HCT116 (cell line): ENCODE results near the gene RACGAP1. TPM values are rescaled to one million over a fixed set of nuclear protein-coding genes. Genes with fewer than 3 reads are reported as not detected.
A peak's percentile ranks its signal among the peaks of the same experiment; 100 is the strongest.

Source experiments
- ATAC-seq: fragments of 200-7000 bp; cut with Tn5 transposase; 2 replicates; pipeline ENCODE4 v1.9.1; 2020; ENCODE audit warnings: mild to moderate bottlenecking, moderate library complexity
- BruUV-seq: library from RNA; stranded (reverse); fragments of 400-500 nt; replicated peaks from 2 replicates; lab custom pipeline; 2021; lab: Mats Ljungman, UMichigan
- CTCF ChIA-PET: fragments of 300-600 bp; sonication (Branson Sonifier 250); formaldehyde crosslinking; loops from one replicate; lab custom pipeline; 2021; ENCODE audit warnings: antibody characterized with exemption; lab: Charles Lee
- POLR2A ChIA-PET: fragments of 300-600, 350-600 bp; sonication (Branson Sonifier 250); formaldehyde crosslinking; loops from one replicate; lab custom pipeline; 2021; ENCODE audit warnings: antibody characterized with exemption; lab: Charles Lee
- RAD21 ChIA-PET, 2 experiments: fragments of 300-600 bp; sonication (Branson Sonifier 250); formaldehyde crosslinking; loops; one replicate each; lab custom pipeline; 2023; ENCODE audit warnings: low total read pairs in 2 of 2; ENCODE audit not compliant: uncharacterized antibody in 2 of 2, unreplicated experiment in 2 of 2, low non-redundant PET in 1 of 2; lab: Charles Lee
- DNase-seq: peaks from one replicate; pipeline ENCODE4 v3.0.0-alpha.2; 2010; ENCODE audit warnings: low read depth, low spot score
- H2AFZ ChIP-seq: fragments of 200-600 bp; shearing (Covaris generic), sonication (generic); 2 replicates; pipeline ENCODE4 v1.6.1; 2017; ENCODE audit warnings: low read depth, mixed run types, mixed read lengths, antibody characterized with exemption, low read length; ENCODE audit not compliant: poor library complexity, severe bottlenecking
- H3K27ac ChIP-seq: 2 replicates; pipeline ENCODE4 v1.5.1; 2012; ENCODE audit warnings: low read depth, low read length
- H3K27me3 ChIP-seq: fragments of 200-600 bp; sonication (generic); 2 replicates; pipeline ENCODE4 v1.6.1; 2016; ENCODE audit warnings: mixed run types, low read length, mixed read lengths; ENCODE audit not compliant: insufficient read depth
- H3K36me3 ChIP-seq, 2 experiments: fragments of 200-500 bp in 1 of 2; fragments of 200-600 bp in 1 of 2; sonication (Bioruptor generic) in 1 of 2; sonication (generic) in 1 of 2; 2 replicates each; pipeline versions ENCODE4 v1.5.1 to v1.6.1; 2014 to 2016; ENCODE audit warnings: low read length in 2 of 2, inconsistent platforms in 1 of 2, mixed read lengths in 1 of 2, mixed run types in 1 of 2; ENCODE audit not compliant: insufficient read depth in 2 of 2, control insufficient read depth in 1 of 2
- H3K4me1 ChIP-seq, 2 experiments: fragments of 200-600 bp in 1 of 2; sonication (generic) in 1 of 2; 2 replicates each; pipeline versions ENCODE4 v1.5.1 to v1.6.1; 2012 to 2017; ENCODE audit warnings: low read length in 2 of 2, inconsistent platforms in 1 of 2, mild to moderate bottlenecking in 1 of 2, mixed read lengths in 1 of 2, mixed run types in 1 of 2, moderate library complexity in 1 of 2; ENCODE audit not compliant: insufficient read depth in 2 of 2, control insufficient read depth in 1 of 2
- H3K4me2 ChIP-seq: fragments of 200-600 bp; sonication (generic); 2 replicates; pipeline ENCODE4 v1.6.1; 2017; ENCODE audit warnings: mixed run types, low read length, mixed read lengths
- H3K4me3 ChIP-seq, 2 experiments: fragments of 200-600 bp in 1 of 2; sonication (generic) in 1 of 2; replicated peaks in 1 of 2; 2 replicates each; pipeline ENCODE4 v1.5.1; 2011 to 2016; ENCODE audit warnings: low read length in 2 of 2, control low read depth in 1 of 2, low read depth in 1 of 2, mild to moderate bottlenecking in 1 of 2, mixed read lengths in 1 of 2, mixed run types in 1 of 2
- H3K79me2 ChIP-seq: fragments of 200-600 bp; sonication (generic); 2 replicates; pipeline ENCODE4 v1.6.1; 2017; ENCODE audit warnings: mild to moderate bottlenecking, mixed run types, low read length, moderate library complexity, mixed read lengths; ENCODE audit not compliant: insufficient read depth
- H3K9ac ChIP-seq: fragments of 200-600 bp; sonication (generic); 2 replicates; pipeline ENCODE4 v1.6.1; 2016; ENCODE audit warnings: low read length, mixed read lengths
- H3K9me2 ChIP-seq: fragments of 200-600 bp; sonication (generic), shearing (Covaris generic); 2 replicates; pipeline ENCODE4 v1.6.1; 2017; ENCODE audit warnings: mixed run types, mild to moderate bottlenecking, moderate library complexity; ENCODE audit not compliant: insufficient read depth
- H3K9me3 ChIP-seq, 2 experiments: fragments of 200-500 bp in 1 of 2; fragments of 200-600 bp in 1 of 2; sonication (Bioruptor generic) in 1 of 2; sonication (generic) in 1 of 2; 2 replicates each; pipeline ENCODE4 v1.6.1; 2014 to 2017; ENCODE audit warnings: low read length in 2 of 2, mixed read lengths in 2 of 2, inconsistent platforms in 1 of 2, low read depth in 1 of 2, mild to moderate bottlenecking in 1 of 2, mixed run types in 1 of 2, moderate library complexity in 1 of 2; ENCODE audit not compliant: control insufficient read depth in 1 of 2, insufficient read depth in 1 of 2
- H4K20me1 ChIP-seq: fragments of 200-600 bp; sonication (generic), shearing (Covaris generic); 2 replicates; pipeline ENCODE4 v1.6.1; 2017; ENCODE audit warnings: mixed run types, mild to moderate bottlenecking, moderate library complexity; ENCODE audit not compliant: insufficient read depth
- CEBPB ChIP-seq: IDR thresholded peaks from 2 replicates; pipeline ENCODE4 v1.6.1; 2012; ENCODE audit warnings: low read depth
- CTCF ChIP-seq, 3 experiments: fragments of 200-600 bp in 1 of 3; sonication (generic) in 1 of 3; IDR thresholded peaks in 2 of 3; conservative IDR thresholded peaks in 1 of 3; 2 replicates each; pipeline ENCODE4 v1.5.1; 2012 to 2017; ENCODE audit warnings: low read depth in 2 of 3, low read length in 2 of 3, antibody characterized with exemption in 1 of 3, borderline replicate concordance in 1 of 3, control low read depth in 1 of 3, mild to moderate bottlenecking in 1 of 3, mixed read lengths in 1 of 3, mixed run types in 1 of 3, moderate library complexity in 1 of 3; ENCODE audit not compliant: insufficient read depth in 1 of 3
- SIN3A ChIP-seq: IDR thresholded peaks from 2 replicates; pipeline ENCODE4 v1.6.1; 2012; ENCODE audit warnings: low read depth
- ZFX ChIP-seq: fragments of 450-650 bp; IDR thresholded peaks from 2 replicates; pipeline ENCODE4 v1.6.1; 2017
- intact Hi-C: fragments of 100-400 bp; cut with micrococcal nuclease; formaldehyde crosslinking; loops from 2 replicates; pipeline ENCODE4 v1.10.0; 2022
- total RNA-seq: library from RNA; stranded (reverse); gene quantifications from one replicate; pipeline ENCODE4 v1.2.1, GENCODE V29; 2021; ENCODE audit not compliant: unreplicated experiment

Gene RACGAP1
- total RNA-seq, 1 experiment from 2014 or later: 147 TPM

GRCh38 chr12:49959685-49960473 is 65.4 kb downstream of the RACGAP1 start:
- RAD21 ChIA-PET: interaction anchor here in 1 of 2 experiments (1.3 kb wide), 1 partner anchor 14 kb away, joined by 3 read pairs; no protein-coding TSS in a partner anchor
- CTCF ChIA-PET: interaction anchor here (1.0 to 3.7 kb wide), 5 partner anchors 8 to 182 kb away, joined by 3 to 32 read pairs (median 5); no protein-coding TSS in a partner anchor
- H3K4me1 ChIP-seq: peaks cover 30 to 36% of the 10 kb centered on the region in 2 experiments
- no peaks in the 10 kb centered on the region for H3K9me2 ChIP-seq
- TF ChIP-seq ZFX: no peak
- H3K4me3 ChIP-seq: 0 out of 4 replicates have a peak overlapping the region, but pooled peaks of 1 of the 2 experiments have one; percentile 1
- no peaks in the 10 kb centered on the region for H4K20me1 ChIP-seq
- POLR2A ChIA-PET: interaction anchor here (1.4 kb wide), 1 partner anchor 14 kb away, joined by 7 read pairs; no protein-coding TSS in a partner anchor
- peak; percentile 84 for ATAC-seq
- H3K27ac ChIP-seq: peak overlapping the region; percentile 45
- no peaks in the 10 kb centered on the region for H3K9me3 ChIP-seq
- no peaks in the 10 kb centered on the region for H3K27me3 ChIP-seq
- DNase-seq: peak; percentile 50
- no TSS peak for BruUV-seq
- intact Hi-C loops: loop anchor here (10.0 kb wide), 1 partner anchor 185 kb away; no protein-coding TSS in a partner anchor
- no peak overlapping the region for H2AFZ ChIP-seq
- H3K9ac ChIP-seq: peak overlapping the region; percentile 15; the same call in 1 of the 2 replicates
- no peaks in the 10 kb centered on the region for H3K79me2 ChIP-seq
- peak overlapping the region; percentile 54 for H3K4me2 ChIP-seq
- no peaks in the 10 kb centered on the region for H3K36me3 ChIP-seq

- Histone ChIP-seq H3K36me3 (no peaks in the 10 kb centered on the region), H3K27me3 (no peaks in the 10 kb centered on the region), H3K4me1 (peaks cover 21 to 26% of the 10 kb centered on the region in 2 experiments), H3K27ac (no peak overlapping the region), H2AFZ (no peak overlapping the region), H3K4me3 (no peak overlapping the region), H3K9me3 (no peaks in the 10 kb centered on the region), H3K9me2 (no peaks in the 10 kb centered on the region), H3K4me2 (no peak overlapping the region), H4K20me1 (no peaks in the 10 kb centered on the region), H3K9ac (no peak overlapping the region), H3K79me2 (no peaks in the 10 kb centered on the region)
- intact Hi-C loops: no loop called here
- RAD21 ChIA-PET: no interaction called here
- ATAC-seq (no peak), DNase-seq (no peak)
- POLR2A ChIA-PET: no interaction called here
- BruUV-seq: no TSS peak
- no peak for TF ChIP-seq SIN3A
- no peak for TF ChIP-seq CTCF (IDR thresholded peaks at IDR 0.05 in 2 of 3, conservative IDR thresholded peaks at IDR 0.05 in 1 of 3; ENCODE audit: borderline replicate concordance in 1 of 3, insufficient read depth in 1 of 3, low read depth in 2 of 3, low read length in 2 of 3)
- no peak for TF ChIP-seq CEBPB
- CTCF ChIA-PET: interaction anchor here (3.6 to 3.7 kb wide), 2 partner anchors 10 to 12 kb away, joined by 25 to 32 read pairs; no protein-coding TSS in a partner anchor
Observed at GRCh38 chr12:49957570-49957967, 67.7 kb downstream of the RACGAP1 start.
